ENCODE results near the gene PLXNB1. TPM values are rescaled to one million over a fixed set of nuclear protein-coding genes. Genes with fewer than 3 reads are reported as not detected.

PLXNB1 gene, protein sequence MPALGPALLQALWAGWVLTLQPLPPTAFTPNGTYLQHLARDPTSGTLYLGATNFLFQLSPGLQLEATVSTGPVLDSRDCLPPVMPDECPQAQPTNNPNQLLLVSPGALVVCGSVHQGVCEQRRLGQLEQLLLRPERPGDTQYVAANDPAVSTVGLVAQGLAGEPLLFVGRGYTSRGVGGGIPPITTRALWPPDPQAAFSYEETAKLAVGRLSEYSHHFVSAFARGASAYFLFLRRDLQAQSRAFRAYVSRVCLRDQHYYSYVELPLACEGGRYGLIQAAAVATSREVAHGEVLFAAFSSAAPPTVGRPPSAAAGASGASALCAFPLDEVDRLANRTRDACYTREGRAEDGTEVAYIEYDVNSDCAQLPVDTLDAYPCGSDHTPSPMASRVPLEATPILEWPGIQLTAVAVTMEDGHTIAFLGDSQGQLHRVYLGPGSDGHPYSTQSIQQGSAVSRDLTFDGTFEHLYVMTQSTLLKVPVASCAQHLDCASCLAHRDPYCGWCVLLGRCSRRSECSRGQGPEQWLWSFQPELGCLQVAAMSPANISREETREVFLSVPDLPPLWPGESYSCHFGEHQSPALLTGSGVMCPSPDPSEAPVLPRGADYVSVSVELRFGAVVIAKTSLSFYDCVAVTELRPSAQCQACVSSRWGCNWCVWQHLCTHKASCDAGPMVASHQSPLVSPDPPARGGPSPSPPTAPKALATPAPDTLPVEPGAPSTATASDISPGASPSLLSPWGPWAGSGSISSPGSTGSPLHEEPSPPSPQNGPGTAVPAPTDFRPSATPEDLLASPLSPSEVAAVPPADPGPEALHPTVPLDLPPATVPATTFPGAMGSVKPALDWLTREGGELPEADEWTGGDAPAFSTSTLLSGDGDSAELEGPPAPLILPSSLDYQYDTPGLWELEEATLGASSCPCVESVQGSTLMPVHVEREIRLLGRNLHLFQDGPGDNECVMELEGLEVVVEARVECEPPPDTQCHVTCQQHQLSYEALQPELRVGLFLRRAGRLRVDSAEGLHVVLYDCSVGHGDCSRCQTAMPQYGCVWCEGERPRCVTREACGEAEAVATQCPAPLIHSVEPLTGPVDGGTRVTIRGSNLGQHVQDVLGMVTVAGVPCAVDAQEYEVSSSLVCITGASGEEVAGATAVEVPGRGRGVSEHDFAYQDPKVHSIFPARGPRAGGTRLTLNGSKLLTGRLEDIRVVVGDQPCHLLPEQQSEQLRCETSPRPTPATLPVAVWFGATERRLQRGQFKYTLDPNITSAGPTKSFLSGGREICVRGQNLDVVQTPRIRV (N-terminal part only)
- polyA plus RNA-seq (2012; ENCODE audit: insufficient read length, low read depth) = 7.1 TPM

DNA sequence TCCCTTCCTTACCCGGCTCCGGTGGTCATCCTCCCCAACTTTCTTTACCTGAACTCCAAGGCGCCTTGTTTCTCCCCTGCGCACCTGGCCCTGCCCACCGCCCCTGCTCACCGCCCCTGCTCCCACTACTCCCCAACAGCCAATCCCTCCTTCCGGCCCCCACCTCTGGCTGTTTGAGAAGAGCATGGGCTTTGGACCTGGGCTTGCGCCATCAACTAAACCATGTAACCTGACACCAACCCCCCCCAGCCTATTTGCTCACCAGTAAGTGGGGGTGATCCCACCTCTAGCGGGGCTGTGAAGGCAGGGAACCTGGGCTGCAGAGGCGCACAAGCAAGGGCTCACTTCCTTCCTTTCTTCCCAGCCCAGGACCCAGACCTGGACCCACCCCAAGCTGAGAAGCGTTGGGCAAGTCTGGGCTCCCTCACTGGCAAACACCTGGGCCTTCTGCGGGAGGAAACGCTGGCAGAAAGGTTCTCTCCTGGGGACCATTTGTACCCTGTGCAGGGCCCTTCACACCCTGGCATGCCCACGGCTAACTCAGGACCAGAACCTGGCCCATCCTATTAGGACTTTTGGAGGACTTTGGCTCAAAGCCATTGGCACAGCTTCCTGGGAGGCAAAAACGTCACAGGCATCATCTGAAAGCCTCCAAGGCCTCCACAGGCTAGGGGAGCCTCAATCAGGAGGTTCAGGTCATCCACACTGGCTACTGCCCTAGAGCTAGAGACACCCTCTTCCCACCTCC, at the start of gene PLXNB1:
PLXNB1 (minus strand) TSS at position 127 of the 748 bp plus-strand sequence. CDS start 5,475 bp downstream, outside the sequence.
- no peak for TF ChIP-seq SIN3A (IDR thresholded peaks at IDR 0.05; ENCODE audit: borderline replicate concordance, insufficient read depth, low read length)
- no peak for TF ChIP-seq FOXP2 (optimal IDR thresholded peaks at IDR 0.05; ENCODE audit: borderline replicate concordance, extremely low read depth, extremely low read length, insufficient read depth)
- TF ChIP-seq TAF1 (IDR thresholded peaks at IDR 0.05; ENCODE audit: borderline replicate concordance, insufficient read depth, low read length) = no peak
- TF ChIP-seq, protein P1, sequence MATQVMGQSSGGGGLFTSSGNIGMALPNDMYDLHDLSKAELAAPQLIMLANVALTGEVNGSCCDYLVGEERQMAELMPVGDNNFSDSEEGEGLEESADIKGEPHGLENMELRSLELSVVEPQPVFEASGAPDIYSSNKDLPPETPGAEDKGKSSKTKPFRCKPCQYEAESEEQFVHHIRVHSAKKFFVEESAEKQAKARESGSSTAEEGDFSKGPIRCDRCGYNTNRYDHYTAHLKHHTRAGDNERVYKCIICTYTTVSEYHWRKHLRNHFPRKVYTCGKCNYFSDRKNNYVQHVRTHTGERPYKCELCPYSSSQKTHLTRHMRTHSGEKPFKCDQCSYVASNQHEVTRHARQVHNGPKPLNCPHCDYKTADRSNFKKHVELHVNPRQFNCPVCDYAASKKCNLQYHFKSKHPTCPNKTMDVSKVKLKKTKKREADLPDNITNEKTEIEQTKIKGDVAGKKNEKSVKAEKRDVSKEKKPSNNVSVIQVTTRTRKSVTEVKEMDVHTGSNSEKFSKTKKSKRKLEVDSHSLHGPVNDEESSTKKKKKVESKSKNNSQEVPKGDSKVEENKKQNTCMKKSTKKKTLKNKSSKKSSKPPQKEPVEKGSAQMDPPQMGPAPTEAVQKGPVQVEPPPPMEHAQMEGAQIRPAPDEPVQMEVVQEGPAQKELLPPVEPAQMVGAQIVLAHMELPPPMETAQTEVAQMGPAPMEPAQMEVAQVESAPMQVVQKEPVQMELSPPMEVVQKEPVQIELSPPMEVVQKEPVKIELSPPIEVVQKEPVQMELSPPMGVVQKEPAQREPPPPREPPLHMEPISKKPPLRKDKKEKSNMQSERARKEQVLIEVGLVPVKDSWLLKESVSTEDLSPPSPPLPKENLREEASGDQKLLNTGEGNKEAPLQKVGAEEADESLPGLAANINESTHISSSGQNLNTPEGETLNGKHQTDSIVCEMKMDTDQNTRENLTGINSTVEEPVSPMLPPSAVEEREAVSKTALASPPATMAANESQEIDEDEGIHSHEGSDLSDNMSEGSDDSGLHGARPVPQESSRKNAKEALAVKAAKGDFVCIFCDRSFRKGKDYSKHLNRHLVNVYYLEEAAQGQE (IDR thresholded peaks at IDR 0.05; ENCODE audit: insufficient read depth in 1 of 2, low read depth in 2 of 2, low read length in 2 of 2) = no peak
- TF ChIP-seq POLR2AphosphoS5 (IDR thresholded peaks at IDR 0.05; ENCODE audit: low read depth, low read length) = no peak

DNA sequence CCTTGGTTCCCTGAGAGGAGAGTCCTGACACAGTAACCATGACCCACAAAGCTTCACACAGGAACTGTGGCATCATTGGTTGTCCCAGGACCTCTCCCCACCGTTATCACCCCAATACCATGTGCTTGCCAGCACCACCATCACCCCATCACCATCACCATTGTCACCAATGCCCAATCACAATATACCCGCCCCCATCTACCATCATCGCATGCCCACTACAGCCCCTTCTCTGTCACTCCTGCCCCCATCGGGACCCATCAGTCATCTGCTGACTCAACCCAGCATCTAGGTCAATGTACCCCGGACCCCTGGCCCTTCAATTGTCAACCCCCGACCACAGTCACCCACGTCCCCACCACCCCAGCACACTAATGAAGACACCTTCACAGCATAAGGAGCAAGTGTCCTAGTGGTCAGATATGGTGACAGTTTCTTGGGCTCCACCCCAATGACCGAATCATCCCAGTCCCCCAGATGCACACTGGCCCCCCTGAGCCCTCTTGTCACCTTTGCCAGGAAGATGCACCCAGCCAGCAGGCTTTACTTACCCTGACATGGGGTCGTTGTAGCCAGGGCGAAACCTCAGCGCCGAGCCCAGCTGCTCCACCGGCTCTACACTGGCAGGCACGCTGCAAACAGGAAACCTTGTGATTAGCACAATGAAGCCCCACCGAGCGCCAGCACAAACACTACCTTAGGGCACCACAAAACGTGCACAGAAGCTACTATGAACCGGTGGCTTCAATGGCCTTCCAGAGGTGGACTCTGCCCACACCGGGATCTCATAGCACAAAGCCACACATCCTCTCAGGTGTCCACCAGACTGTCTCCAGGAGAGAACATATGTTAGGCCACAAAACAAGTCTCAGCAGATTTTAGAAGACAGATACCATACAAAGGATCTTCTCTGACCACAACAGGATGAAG, 49.0 kb upstream of the PLXNB1 start:
- no peak for TF ChIP-seq TAF1 (IDR thresholded peaks at IDR 0.05; ENCODE audit: borderline replicate concordance, insufficient read depth, low read length)
- TF ChIP-seq FOXP2 (optimal IDR thresholded peaks at IDR 0.05; ENCODE audit: borderline replicate concordance, extremely low read depth, extremely low read length, insufficient read depth) = no peak
- TF ChIP-seq, protein P1 (IDR thresholded peaks at IDR 0.05; ENCODE audit: insufficient read depth in 1 of 2, low read depth in 2 of 2, low read length in 2 of 2) = no peak
- no peak for TF ChIP-seq SIN3A (IDR thresholded peaks at IDR 0.05; ENCODE audit: borderline replicate concordance, insufficient read depth, low read length)
- no peak for TF ChIP-seq POLR2AphosphoS5 (IDR thresholded peaks at IDR 0.05; ENCODE audit: low read depth, low read length)

DNA sequence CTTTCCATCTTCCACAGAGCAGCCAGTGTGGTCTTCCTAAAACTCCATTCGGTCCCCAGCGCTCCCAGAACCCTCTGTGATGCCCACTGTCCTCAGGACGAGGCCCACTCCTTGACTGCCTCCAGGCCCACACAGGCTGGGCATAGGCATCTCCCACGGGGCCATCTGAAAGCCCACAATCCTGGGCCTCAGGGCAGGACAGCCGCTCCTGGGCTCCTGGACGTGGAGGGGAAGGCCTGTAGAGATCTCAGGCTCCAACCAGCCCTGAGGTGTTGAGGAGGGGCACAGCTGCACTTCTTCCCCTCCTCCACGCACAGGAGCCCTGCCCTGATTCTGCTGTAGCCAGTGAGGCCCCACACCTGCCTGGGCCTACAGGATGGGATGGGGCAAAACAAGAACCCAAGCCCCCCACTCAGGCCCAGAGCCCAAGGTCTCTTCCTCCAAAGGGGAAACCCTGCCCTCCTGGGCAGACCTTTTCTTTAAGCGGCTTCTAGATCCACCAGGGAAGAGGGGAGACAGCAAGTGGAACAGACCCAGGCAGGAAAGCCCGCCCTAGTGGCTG, 48.2 kb upstream of the PLXNB1 start:
- TF ChIP-seq, protein P1 (IDR thresholded peaks at IDR 0.05; ENCODE audit: insufficient read depth in 1 of 2, low read depth in 2 of 2, low read length in 2 of 2) = no peak
- TF ChIP-seq FOXP2 (optimal IDR thresholded peaks at IDR 0.05; ENCODE audit: borderline replicate concordance, extremely low read depth, extremely low read length, insufficient read depth) = no peak
- TF ChIP-seq TAF1 (IDR thresholded peaks at IDR 0.05; ENCODE audit: borderline replicate concordance, insufficient read depth, low read length) = no peak
- no peak for TF ChIP-seq POLR2AphosphoS5 (IDR thresholded peaks at IDR 0.05; ENCODE audit: low read depth, low read length)
- no peak for TF ChIP-seq SIN3A (IDR thresholded peaks at IDR 0.05; ENCODE audit: borderline replicate concordance, insufficient read depth, low read length)

All from PFSK-1 (cell line).